GM21825 (cell line): ENCODE measurements around the gene FBN2.

Experiments used
- ATAC-seq: cut with Tn5 transposase; IDR thresholded peaks from one replicate; pipeline ENCODE4 v1.9.1; 2021; ENCODE audit warnings: mild to moderate bottlenecking, moderate library complexity; ENCODE audit not compliant: unreplicated experiment

FBN2 gene

GRCh38 chr5:128216285-128216684, 321.8 kb downstream of the FBN2 start:
- ATAC-seq, result no peak

GRCh38 chr5:128213833-128214232, 324.2 kb downstream of the FBN2 start:
- ATAC-seq, result no peak

DNA sequence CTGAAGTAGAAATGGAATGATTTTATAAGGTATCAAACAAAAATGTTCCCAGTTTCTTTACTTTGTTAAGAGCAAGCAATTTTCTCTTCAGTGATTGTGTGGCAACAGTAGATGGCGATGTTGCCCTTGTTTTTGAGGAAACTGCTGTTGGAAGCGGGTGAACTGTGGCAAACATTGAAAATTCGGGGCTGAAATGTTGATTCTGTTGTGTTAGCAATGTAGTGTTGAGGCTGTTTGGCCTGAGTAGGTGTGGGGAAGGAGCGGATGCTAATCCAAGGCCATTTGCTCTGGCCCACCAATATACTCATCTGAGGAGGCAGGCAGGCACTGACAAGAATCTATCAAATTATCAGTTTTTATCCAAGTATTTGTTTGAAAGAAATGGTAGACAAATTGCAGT, 324.7 kb downstream of the FBN2 start:
- ATAC-seq, result no peak

GRCh38 chr5:128212191-128212806, 325.7 kb downstream of the FBN2 start:
- ATAC-seq, result no peak

GRCh38 chr5:128208436-128208835, 329.6 kb downstream of the FBN2 start:
- ATAC-seq, result no peak
